ENCODE measurements around the gene FAM200A.
"Not testable (repeated sequence)": the region's sequence is repeated elsewhere in the genome, so short reads cannot be mapped to it uniquely, and the experiment has no call there.

DNA sequence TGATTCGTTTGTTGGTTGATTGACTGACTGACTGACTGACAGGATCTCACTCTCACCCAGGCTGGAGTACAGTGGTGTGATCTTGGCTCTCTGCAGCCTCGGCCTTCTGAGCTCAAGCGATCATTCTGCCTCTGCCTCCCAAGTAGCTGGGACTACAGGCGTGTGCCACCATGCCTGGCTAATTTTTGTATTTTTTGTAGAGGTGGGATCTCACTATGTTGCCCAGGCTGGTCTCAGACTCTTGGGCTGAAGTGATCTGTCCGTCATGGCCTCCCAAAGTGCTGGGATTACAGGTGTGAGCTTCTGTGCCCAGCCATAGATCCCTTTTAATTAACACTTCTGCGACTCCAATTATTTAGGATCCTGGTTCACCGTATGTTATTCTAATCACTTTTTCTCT, 16.9 kb upstream of the FAM200A start:
- TF ChIP-seq, protein P1, sequence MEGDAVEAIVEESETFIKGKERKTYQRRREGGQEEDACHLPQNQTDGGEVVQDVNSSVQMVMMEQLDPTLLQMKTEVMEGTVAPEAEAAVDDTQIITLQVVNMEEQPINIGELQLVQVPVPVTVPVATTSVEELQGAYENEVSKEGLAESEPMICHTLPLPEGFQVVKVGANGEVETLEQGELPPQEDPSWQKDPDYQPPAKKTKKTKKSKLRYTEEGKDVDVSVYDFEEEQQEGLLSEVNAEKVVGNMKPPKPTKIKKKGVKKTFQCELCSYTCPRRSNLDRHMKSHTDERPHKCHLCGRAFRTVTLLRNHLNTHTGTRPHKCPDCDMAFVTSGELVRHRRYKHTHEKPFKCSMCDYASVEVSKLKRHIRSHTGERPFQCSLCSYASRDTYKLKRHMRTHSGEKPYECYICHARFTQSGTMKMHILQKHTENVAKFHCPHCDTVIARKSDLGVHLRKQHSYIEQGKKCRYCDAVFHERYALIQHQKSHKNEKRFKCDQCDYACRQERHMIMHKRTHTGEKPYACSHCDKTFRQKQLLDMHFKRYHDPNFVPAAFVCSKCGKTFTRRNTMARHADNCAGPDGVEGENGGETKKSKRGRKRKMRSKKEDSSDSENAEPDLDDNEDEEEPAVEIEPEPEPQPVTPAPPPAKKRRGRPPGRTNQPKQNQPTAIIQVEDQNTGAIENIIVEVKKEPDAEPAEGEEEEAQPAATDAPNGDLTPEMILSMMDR (IDR thresholded peaks at IDR 0.05; ENCODE audit: low read depth, low read length, missing input control), result not testable (repeated sequence)
- not testable (repeated sequence) for TF ChIP-seq TAF1 (conservative IDR thresholded peaks at IDR 0.05); YY1 (IDR thresholded peaks at IDR 0.05); JUND (IDR thresholded peaks at IDR 0.05); EGR1 (IDR thresholded peaks at IDR 0.05; ENCODE audit: low read depth in 2 of 2); RAD21 (IDR thresholded peaks at IDR 0.05); HNF4A (conservative IDR thresholded peaks at IDR 0.05); FOXA2 (IDR thresholded peaks at IDR 0.05); NR2F2 (IDR thresholded peaks at IDR 0.05)
- TF ChIP-seq, protein P2, sequence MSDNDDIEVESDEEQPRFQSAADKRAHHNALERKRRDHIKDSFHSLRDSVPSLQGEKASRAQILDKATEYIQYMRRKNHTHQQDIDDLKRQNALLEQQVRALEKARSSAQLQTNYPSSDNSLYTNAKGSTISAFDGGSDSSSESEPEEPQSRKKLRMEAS (IDR thresholded peaks at IDR 0.05), result not testable (repeated sequence)
- TF ChIP-seq, protein P3, sequence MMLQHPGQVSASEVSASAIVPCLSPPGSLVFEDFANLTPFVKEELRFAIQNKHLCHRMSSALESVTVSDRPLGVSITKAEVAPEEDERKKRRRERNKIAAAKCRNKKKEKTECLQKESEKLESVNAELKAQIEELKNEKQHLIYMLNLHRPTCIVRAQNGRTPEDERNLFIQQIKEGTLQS (IDR thresholded peaks at IDR 0.05), result not testable (repeated sequence)
- TF ChIP-seq, protein P4, sequence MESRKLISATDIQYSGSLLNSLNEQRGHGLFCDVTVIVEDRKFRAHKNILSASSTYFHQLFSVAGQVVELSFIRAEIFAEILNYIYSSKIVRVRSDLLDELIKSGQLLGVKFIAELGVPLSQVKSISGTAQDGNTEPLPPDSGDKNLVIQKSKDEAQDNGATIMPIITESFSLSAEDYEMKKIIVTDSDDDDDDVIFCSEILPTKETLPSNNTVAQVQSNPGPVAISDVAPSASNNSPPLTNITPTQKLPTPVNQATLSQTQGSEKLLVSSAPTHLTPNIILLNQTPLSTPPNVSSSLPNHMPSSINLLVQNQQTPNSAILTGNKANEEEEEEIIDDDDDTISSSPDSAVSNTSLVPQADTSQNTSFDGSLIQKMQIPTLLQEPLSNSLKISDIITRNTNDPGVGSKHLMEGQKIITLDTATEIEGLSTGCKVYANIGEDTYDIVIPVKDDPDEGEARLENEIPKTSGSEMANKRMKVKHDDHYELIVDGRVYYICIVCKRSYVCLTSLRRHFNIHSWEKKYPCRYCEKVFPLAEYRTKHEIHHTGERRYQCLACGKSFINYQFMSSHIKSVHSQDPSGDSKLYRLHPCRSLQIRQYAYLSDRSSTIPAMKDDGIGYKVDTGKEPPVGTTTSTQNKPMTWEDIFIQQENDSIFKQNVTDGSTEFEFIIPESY (IDR thresholded peaks at IDR 0.05), result not testable (repeated sequence)

Measured in liver (tissue), 3 donors.